ENCODE data around the gene GUK1.

GUK1 gene

GRCh38 chr1:228175316-228176023 lies 35.4 kb downstream of the GUK1 start:
- DNase-seq, result no peak
- no peaks in the 10 kb centered on the region for H3K4me1 ChIP-seq (ENCODE audit: low read length)
- TF ChIP-seq, protein P1, sequence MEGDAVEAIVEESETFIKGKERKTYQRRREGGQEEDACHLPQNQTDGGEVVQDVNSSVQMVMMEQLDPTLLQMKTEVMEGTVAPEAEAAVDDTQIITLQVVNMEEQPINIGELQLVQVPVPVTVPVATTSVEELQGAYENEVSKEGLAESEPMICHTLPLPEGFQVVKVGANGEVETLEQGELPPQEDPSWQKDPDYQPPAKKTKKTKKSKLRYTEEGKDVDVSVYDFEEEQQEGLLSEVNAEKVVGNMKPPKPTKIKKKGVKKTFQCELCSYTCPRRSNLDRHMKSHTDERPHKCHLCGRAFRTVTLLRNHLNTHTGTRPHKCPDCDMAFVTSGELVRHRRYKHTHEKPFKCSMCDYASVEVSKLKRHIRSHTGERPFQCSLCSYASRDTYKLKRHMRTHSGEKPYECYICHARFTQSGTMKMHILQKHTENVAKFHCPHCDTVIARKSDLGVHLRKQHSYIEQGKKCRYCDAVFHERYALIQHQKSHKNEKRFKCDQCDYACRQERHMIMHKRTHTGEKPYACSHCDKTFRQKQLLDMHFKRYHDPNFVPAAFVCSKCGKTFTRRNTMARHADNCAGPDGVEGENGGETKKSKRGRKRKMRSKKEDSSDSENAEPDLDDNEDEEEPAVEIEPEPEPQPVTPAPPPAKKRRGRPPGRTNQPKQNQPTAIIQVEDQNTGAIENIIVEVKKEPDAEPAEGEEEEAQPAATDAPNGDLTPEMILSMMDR (IDR thresholded peaks at IDR 0.05; ENCODE audit: low read length), result no peak
- TF ChIP-seq EZH2 (optimal IDR thresholded peaks at IDR 0.05; ENCODE audit: low read depth, low read length), result no peak
- TF ChIP-seq EZH2phosphoT487 (IDR thresholded peaks at IDR 0.05; ENCODE audit: low read length), result no peak
- H3K9ac ChIP-seq (ENCODE audit: low read length), result no peak overlapping the region
- H3K79me2 ChIP-seq (ENCODE audit: low read length), result peaks cover 19% of the 10 kb centered on the region; the same call in 1 of the 2 replicates
- no peak overlapping the region for H3K4me2 ChIP-seq (ENCODE audit: low read depth, low read length)
- H3K27ac ChIP-seq (ENCODE audit: low read length), result no peak overlapping the region
- no peaks in the 10 kb centered on the region for H4K20me1 ChIP-seq (ENCODE audit: insufficient read depth, low read length)
- H3K27me3 ChIP-seq (replicated peaks; ENCODE audit: insufficient read depth, low read length), result no peaks in the 10 kb centered on the region
- H3F3A ChIP-seq (ENCODE audit: insufficient read depth, low read length), result no peaks in the 10 kb centered on the region
- no peak overlapping the region for H2AFZ ChIP-seq (ENCODE audit: low read length)
- no peak overlapping the region for H3K4me3 ChIP-seq (ENCODE audit: low read length)
- H3K9me2 ChIP-seq (replicated peaks; ENCODE audit: insufficient read depth, low read length), result no peaks in the 10 kb centered on the region
- H3K9me3 ChIP-seq (replicated peaks; ENCODE audit: insufficient read depth, low read length), result no peaks in the 10 kb centered on the region
- no peaks in the 10 kb centered on the region for H3K36me3 ChIP-seq (replicated peaks; ENCODE audit: insufficient read depth, low read length)

DNA sequence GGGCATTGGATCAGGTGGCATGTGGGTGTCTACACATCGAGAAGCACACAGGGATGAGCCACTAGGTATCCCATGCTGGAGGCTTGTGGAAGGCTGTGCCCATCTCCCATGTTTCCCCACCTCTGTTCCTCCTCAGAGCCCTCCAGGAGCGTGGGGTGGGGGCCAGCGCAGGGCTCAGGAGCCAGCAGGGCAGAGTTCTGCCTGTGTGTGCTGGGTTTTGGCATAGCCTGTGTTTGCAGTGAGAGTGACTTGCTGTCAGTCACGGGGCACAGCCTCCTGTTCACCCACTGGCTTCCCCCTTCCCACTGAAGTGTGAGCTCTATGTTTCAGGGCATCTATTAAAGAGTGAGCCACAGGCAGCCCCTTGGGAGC lies 35.9 kb downstream of the GUK1 start:
- no peak for DNase-seq
- no peaks in the 10 kb centered on the region for H4K20me1 ChIP-seq (ENCODE audit: insufficient read depth, low read length)
- TF ChIP-seq EZH2phosphoT487 (IDR thresholded peaks at IDR 0.05; ENCODE audit: low read length) (no peak), EZH2 (optimal IDR thresholded peaks at IDR 0.05; ENCODE audit: low read depth, low read length) (no peak)
- TF ChIP-seq, protein P1 (IDR thresholded peaks at IDR 0.05; ENCODE audit: low read length), result no peak
- H3K27me3 ChIP-seq (replicated peaks; ENCODE audit: insufficient read depth, low read length), result no peaks in the 10 kb centered on the region
- no peaks in the 10 kb centered on the region for H3K9me2 ChIP-seq (replicated peaks; ENCODE audit: insufficient read depth, low read length)
- H3K9me3 ChIP-seq (replicated peaks; ENCODE audit: insufficient read depth, low read length), result no peaks in the 10 kb centered on the region
- no peaks in the 10 kb centered on the region for H3F3A ChIP-seq (ENCODE audit: insufficient read depth, low read length)
- H2AFZ ChIP-seq (ENCODE audit: low read length), result no peak overlapping the region
- H3K79me2 ChIP-seq (ENCODE audit: low read length), result peaks cover 14% of the 10 kb centered on the region; the same call in 1 of the 2 replicates
- H3K4me1 ChIP-seq (ENCODE audit: low read length), result no peaks in the 10 kb centered on the region
- no peak overlapping the region for H3K9ac ChIP-seq (ENCODE audit: low read length)
- no peak overlapping the region for H3K27ac ChIP-seq (ENCODE audit: low read length)
- no peak overlapping the region for H3K4me2 ChIP-seq (ENCODE audit: low read depth, low read length)
- H3K36me3 ChIP-seq (replicated peaks; ENCODE audit: insufficient read depth, low read length), result no peaks in the 10 kb centered on the region
- H3K4me3 ChIP-seq (ENCODE audit: low read length), result no peak overlapping the region

DNA sequence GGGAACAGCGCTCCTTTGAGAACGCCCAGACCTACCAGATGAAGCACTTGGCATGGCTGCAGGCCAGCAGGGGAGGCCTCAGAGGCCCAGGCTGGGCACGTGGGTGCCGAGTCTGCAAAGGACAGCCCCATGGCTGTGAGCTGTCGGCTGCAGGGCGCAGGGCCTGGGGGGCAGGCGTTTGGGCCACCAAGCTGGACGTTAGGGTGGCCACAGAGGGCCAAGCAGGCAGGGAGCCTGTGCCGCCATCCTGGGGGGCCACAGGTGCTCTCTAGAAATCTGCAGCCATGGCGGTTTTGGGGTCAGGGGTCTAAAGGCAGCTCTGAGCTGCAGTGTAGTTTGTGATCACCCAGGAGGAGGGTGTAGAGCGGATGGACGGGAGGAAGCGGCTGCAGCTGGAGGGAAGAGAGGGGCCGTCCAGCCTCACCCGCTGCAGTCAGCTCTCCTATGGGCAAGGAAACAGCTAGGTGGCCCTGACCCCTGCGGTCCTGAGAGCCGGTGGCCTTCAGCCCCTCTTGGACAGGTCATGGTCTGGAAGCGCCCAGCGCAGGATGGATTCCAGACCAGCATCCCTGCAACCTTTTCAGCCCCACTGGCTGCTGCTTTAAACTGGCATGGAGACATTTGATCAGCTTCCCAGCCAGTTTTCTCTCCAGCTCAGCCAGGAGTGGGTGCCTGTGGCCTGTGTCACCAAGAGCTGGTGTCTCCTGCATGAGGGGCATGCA lies 36.5 kb downstream of the GUK1 start:
- H3K36me3 ChIP-seq (replicated peaks; ENCODE audit: insufficient read depth, low read length), result no peaks in the 10 kb centered on the region
- H3K27ac ChIP-seq (ENCODE audit: low read length), result no peak overlapping the region
- H3K9ac ChIP-seq (ENCODE audit: low read length), result no peak overlapping the region
- DNase-seq, result no peak
- TF ChIP-seq EZH2phosphoT487 (IDR thresholded peaks at IDR 0.05; ENCODE audit: low read length) (no peak), EZH2 (optimal IDR thresholded peaks at IDR 0.05; ENCODE audit: low read depth, low read length) (no peak)
- TF ChIP-seq, protein P1 (IDR thresholded peaks at IDR 0.05; ENCODE audit: low read length), result no peak
- no peaks in the 10 kb centered on the region for H4K20me1 ChIP-seq (ENCODE audit: insufficient read depth, low read length)
- H2AFZ ChIP-seq (ENCODE audit: low read length), result no peak overlapping the region
- H3K4me2 ChIP-seq (ENCODE audit: low read depth, low read length), result no peak overlapping the region
- H3K4me3 ChIP-seq (ENCODE audit: low read length), result no peak overlapping the region
- no peaks in the 10 kb centered on the region for H3F3A ChIP-seq (ENCODE audit: insufficient read depth, low read length)
- H3K9me3 ChIP-seq (replicated peaks; ENCODE audit: insufficient read depth, low read length), result no peaks in the 10 kb centered on the region
- H3K79me2 ChIP-seq (ENCODE audit: low read length), result peaks cover 10% of the 10 kb centered on the region; the same call in 1 of the 2 replicates
- H3K27me3 ChIP-seq (replicated peaks; ENCODE audit: insufficient read depth, low read length), result no peaks in the 10 kb centered on the region
- H3K4me1 ChIP-seq (ENCODE audit: low read length), result no peaks in the 10 kb centered on the region
- no peaks in the 10 kb centered on the region for H3K9me2 ChIP-seq (replicated peaks; ENCODE audit: insufficient read depth, low read length)
